HL-60 (cell line): ENCODE data around the gene AGA.

Experiments used
- POLR2AphosphoS5 ChIP-seq: IDR thresholded peaks from 2 replicates; pipeline ENCODE4 v1.6.1; 2012; ENCODE audit warnings: low read depth
- REST ChIP-seq: IDR thresholded peaks from 2 replicates; pipeline ENCODE4 v1.6.1; 2012; ENCODE audit warnings: low read depth; ENCODE audit not compliant: insufficient replicate concordance
- TF ChIP-seq, protein P1 (sequence below): IDR thresholded peaks from one replicate; pipeline ENCODE4 v1.5.1; 2011; ENCODE audit warnings: low read length, control low read depth, inconsistent platforms; ENCODE audit not compliant: insufficient read depth

DNA sequence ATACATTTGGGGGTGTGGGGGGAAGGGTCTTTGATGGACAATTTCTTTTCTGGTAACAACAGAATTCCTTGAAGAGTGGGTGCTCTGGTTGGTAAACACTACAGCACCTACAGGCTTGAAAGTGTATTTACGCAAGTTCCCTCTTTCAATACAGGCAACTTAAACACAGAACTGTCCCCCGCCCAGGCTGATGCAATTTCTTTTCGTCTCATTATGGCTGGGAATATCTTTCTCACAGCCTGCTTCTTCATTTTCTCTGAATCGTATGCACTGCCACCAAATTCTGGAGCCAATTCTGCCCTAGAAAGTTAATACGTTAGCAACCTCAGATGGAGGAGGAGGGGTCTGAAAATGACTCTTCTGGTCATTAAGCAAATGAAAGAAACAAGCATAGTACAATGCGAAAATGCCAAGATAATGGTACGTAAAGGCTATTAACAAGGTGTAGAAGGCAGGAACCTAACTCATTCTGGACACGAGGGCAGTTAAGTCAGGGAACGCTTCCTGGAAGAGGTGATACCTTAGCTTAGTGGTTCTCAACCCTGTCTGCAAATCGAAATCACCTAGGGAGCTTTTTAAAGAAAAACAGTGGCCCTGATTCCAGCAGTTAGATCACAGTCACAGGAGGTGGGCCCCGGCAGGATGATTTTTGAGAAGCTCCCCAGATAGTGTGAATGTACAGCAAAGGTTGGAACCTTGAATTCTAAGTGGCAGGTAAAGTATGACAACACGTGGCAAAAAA is 1.0 kb downstream of the AGA start:
- peak; percentile 62; the same call in 1 of the 2 replicates for TF ChIP-seq POLR2AphosphoS5
- TF ChIP-seq REST: peak; percentile 54
- TF ChIP-seq, protein P1, sequence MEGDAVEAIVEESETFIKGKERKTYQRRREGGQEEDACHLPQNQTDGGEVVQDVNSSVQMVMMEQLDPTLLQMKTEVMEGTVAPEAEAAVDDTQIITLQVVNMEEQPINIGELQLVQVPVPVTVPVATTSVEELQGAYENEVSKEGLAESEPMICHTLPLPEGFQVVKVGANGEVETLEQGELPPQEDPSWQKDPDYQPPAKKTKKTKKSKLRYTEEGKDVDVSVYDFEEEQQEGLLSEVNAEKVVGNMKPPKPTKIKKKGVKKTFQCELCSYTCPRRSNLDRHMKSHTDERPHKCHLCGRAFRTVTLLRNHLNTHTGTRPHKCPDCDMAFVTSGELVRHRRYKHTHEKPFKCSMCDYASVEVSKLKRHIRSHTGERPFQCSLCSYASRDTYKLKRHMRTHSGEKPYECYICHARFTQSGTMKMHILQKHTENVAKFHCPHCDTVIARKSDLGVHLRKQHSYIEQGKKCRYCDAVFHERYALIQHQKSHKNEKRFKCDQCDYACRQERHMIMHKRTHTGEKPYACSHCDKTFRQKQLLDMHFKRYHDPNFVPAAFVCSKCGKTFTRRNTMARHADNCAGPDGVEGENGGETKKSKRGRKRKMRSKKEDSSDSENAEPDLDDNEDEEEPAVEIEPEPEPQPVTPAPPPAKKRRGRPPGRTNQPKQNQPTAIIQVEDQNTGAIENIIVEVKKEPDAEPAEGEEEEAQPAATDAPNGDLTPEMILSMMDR: peak; percentile 19
